ENCODE measurements around the gene RGS7. TPM values are rescaled to one million over a fixed set of nuclear protein-coding genes. Genes with fewer than 3 reads are reported as not detected.
A peak's percentile ranks its signal among the peaks of the same experiment; 100 is the strongest.

Gene RGS7
- total RNA-seq, 1 donor from 2014 or later = 0.18 TPM

DNA sequence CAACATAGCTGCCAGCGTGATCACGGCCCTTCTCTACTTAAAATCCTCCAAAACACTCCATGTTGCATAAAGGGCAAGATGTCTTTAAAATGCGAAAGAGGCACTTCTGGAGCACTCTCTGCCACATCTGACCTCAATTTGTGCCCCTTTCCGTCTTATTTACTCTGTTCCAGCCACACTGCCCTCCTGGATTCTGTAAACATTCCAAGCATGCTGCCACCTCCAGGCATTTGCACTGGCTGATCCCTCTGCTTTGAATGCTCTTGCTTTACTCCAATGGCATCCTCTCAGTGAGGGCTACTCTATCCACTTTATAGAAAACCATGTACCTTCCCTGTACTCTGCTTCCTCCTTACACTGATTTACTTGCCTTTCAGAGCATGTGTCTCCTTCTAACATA is 5.3 kb upstream of the RGS7 start:
- no peak overlapping the region for H3K4me3 ChIP-seq (ENCODE audit: insufficient read depth, low read depth, low read length)
- TF ChIP-seq EZH2 (IDR thresholded peaks at IDR 0.05; ENCODE audit: insufficient read depth, low read length) = no peak
- TF ChIP-seq, protein P1, sequence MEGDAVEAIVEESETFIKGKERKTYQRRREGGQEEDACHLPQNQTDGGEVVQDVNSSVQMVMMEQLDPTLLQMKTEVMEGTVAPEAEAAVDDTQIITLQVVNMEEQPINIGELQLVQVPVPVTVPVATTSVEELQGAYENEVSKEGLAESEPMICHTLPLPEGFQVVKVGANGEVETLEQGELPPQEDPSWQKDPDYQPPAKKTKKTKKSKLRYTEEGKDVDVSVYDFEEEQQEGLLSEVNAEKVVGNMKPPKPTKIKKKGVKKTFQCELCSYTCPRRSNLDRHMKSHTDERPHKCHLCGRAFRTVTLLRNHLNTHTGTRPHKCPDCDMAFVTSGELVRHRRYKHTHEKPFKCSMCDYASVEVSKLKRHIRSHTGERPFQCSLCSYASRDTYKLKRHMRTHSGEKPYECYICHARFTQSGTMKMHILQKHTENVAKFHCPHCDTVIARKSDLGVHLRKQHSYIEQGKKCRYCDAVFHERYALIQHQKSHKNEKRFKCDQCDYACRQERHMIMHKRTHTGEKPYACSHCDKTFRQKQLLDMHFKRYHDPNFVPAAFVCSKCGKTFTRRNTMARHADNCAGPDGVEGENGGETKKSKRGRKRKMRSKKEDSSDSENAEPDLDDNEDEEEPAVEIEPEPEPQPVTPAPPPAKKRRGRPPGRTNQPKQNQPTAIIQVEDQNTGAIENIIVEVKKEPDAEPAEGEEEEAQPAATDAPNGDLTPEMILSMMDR (IDR thresholded peaks at IDR 0.05; ENCODE audit: insufficient read depth, low read depth, low read length) = no peak
- no peaks in the 10 kb centered on the region for H3K4me1 ChIP-seq (ENCODE audit: insufficient read depth, low read length)
- Mint-ChIP-seq H3K9me3 (ENCODE audit: unreplicated experiment) (peaks cover 3% of the 10 kb centered on the region), H3K36me3 (ENCODE audit: low read depth, unreplicated experiment) (no peaks in the 10 kb centered on the region), H3K27ac (ENCODE audit: unreplicated experiment) (no peak overlapping the region), H3K27me3 (ENCODE audit: low read depth, unreplicated experiment) (peaks cover 23% of the 10 kb centered on the region), H3K4me1 (ENCODE audit: low read depth, unreplicated experiment) (no peaks in the 10 kb centered on the region), H3K4me3 (ENCODE audit: unreplicated experiment) (no peak overlapping the region)
- no peaks in the 10 kb centered on the region for H3K79me2 ChIP-seq (ENCODE audit: insufficient read depth, low read length)
- H2AFZ ChIP-seq (ENCODE audit: low read depth, low read length) = no peak overlapping the region
- H3K27me3 ChIP-seq (ENCODE audit: insufficient read depth, low read length) = peaks cover 11% of the 10 kb centered on the region
- H3K27ac ChIP-seq (ENCODE audit: low read depth, low read length) = no peak overlapping the region
- H4K20me1 ChIP-seq (ENCODE audit: insufficient read depth, low read length) = no peaks in the 10 kb centered on the region
- no peak for FAIRE-seq
- H3K36me3 ChIP-seq (ENCODE audit: insufficient read depth, low read length) = no peaks in the 10 kb centered on the region
- no peak for DNase-seq (ENCODE audit: low read depth)
- no peak overlapping the region for H3K4me2 ChIP-seq (ENCODE audit: low read length)
- H3K9ac ChIP-seq (ENCODE audit: low read length) = no peak overlapping the region
- no peaks in the 10 kb centered on the region for H3K9me3 ChIP-seq (ENCODE audit: insufficient read depth, low read depth, low read length)

DNA sequence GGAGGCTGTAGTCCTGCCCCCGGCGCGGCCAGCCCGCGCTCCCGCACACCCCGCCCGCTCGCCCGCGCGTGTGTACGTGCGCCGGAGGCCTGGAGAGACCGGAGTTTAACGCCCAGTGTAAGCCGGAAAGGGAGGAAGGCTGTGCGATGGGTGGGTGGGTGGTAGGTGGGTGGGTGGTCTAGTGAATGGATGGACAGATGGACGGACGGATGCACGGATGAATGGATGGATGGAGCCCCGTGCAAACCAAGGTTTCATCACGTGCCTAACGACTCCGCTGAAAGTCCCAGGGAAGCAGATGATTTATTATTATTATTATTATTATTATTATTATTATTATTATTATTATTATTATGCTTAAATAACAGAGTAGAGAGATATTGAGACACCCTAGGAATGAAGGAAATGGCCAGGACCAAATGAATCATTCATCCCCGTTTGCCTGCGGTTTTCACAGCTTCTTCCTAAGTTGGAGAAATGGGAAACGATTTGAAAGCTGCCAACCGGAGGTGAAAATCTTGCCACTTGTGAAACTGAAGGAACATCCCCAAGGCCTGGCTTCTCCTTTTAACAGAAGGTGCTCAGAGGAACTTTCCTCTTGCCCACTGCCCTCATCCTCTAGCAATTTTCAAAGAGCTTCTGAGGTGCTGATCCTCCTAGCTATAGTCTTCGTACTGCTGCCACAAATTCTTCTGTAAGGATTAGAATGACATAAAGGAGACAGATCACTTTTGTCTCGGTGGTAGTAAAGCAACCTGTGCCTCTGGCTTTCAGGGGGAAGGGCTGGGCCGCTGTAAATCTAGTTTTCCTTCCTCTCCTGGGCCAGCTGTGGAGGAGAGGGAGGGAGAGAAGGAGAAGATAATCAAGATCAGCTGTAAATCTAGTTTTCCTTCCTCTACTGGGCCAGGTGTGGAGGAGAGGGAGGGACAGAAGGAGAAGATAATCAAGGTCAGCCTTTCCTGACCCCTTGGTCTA is 648 bp upstream of the RGS7 start:
- Histone ChIP-seq H3K4me1 (ENCODE audit: insufficient read depth, low read length) (peaks cover 4% of the 10 kb centered on the region), H3K79me2 (ENCODE audit: insufficient read depth, low read length) (no peaks in the 10 kb centered on the region), H2AFZ (ENCODE audit: low read depth, low read length) (peak overlapping the region; percentile 84), H3K9ac (ENCODE audit: low read length) (peak overlapping the region; percentile 41), H3K27me3 (ENCODE audit: insufficient read depth, low read length) (peaks cover 11% of the 10 kb centered on the region), H3K9me3 (ENCODE audit: insufficient read depth, low read depth, low read length) (no peaks in the 10 kb centered on the region), H3K27ac (ENCODE audit: low read depth, low read length) (no peak overlapping the region), H3K36me3 (ENCODE audit: insufficient read depth, low read length) (no peaks in the 10 kb centered on the region), H4K20me1 (ENCODE audit: insufficient read depth, low read length) (no peaks in the 10 kb centered on the region), H3K4me2 (ENCODE audit: low read length) (peak overlapping the region; percentile 93), H3K4me3 (ENCODE audit: insufficient read depth, low read depth, low read length) (peak overlapping the region; percentile 59)
- Mint-ChIP-seq H3K27me3 (ENCODE audit: low read depth, unreplicated experiment) (peaks cover 40% of the 10 kb centered on the region), H3K4me1 (ENCODE audit: low read depth, unreplicated experiment) (peaks cover 1% of the 10 kb centered on the region), H3K36me3 (ENCODE audit: low read depth, unreplicated experiment) (no peaks in the 10 kb centered on the region), H3K9me3 (ENCODE audit: unreplicated experiment) (no peaks in the 10 kb centered on the region), H3K4me3 (ENCODE audit: unreplicated experiment) (peak overlapping the region; percentile 86), H3K27ac (ENCODE audit: unreplicated experiment) (no peak overlapping the region)
- no peak for FAIRE-seq
- TF ChIP-seq EZH2 (IDR thresholded peaks at IDR 0.05; ENCODE audit: insufficient read depth, low read length) = no peak
- TF ChIP-seq, protein P1 (IDR thresholded peaks at IDR 0.05; ENCODE audit: insufficient read depth, low read depth, low read length) = no peak
- no peak for DNase-seq (ENCODE audit: low read depth)

DNA sequence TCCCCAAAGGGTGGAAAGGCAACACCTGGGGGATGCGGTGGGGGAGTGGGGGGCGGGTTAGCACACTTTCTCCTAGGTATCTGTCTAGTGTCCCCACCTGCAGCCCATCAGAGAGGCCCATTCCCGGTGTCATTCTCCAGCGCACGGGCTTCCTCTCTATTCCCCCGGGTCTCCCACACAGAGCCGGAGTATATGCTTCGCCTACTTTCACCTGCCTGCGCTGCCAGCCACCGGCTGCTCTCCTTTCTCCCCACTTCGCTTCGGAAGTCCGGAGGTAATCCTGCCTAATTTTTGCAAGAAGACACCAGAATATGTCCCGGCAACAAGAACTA is 852 bp downstream of the RGS7 start:
- H3K27me3 Mint-ChIP-seq (ENCODE audit: low read depth, unreplicated experiment) = peaks cover 44% of the 10 kb centered on the region

More for the DNA sequence above, 852 bp downstream of the RGS7 start:
- Histone ChIP-seq H3K79me2 (ENCODE audit: insufficient read depth, low read length) (no peaks in the 10 kb centered on the region), H3K9ac (ENCODE audit: low read length) (peak overlapping the region; percentile 12), H3K27ac (ENCODE audit: low read depth, low read length) (no peak overlapping the region), H3K36me3 (ENCODE audit: insufficient read depth, low read length) (no peaks in the 10 kb centered on the region), H3K27me3 (ENCODE audit: insufficient read depth, low read length) (peaks cover 11% of the 10 kb centered on the region), H2AFZ (ENCODE audit: low read depth, low read length) (peak overlapping the region; percentile 70), H3K9me3 (ENCODE audit: insufficient read depth, low read depth, low read length) (no peaks in the 10 kb centered on the region), H3K4me3 (ENCODE audit: insufficient read depth, low read depth, low read length) (peak overlapping the region; percentile 59), H3K4me1 (ENCODE audit: insufficient read depth, low read length) (peaks cover 4% of the 10 kb centered on the region), H3K4me2 (ENCODE audit: low read length) (peak overlapping the region; percentile 93), H4K20me1 (ENCODE audit: insufficient read depth, low read length) (no peaks in the 10 kb centered on the region)
- FAIRE-seq = no peak
- Mint-ChIP-seq H3K4me3 (ENCODE audit: unreplicated experiment) (peak overlapping the region; percentile 83), H3K36me3 (ENCODE audit: low read depth, unreplicated experiment) (no peaks in the 10 kb centered on the region), H3K27ac (ENCODE audit: unreplicated experiment) (no peak overlapping the region), H3K9me3 (ENCODE audit: unreplicated experiment) (no peaks in the 10 kb centered on the region), H3K4me1 (ENCODE audit: low read depth, unreplicated experiment) (peaks cover 1% of the 10 kb centered on the region)
- TF ChIP-seq EZH2 (IDR thresholded peaks at IDR 0.05; ENCODE audit: insufficient read depth, low read length) = no peak
- TF ChIP-seq, protein P1 (IDR thresholded peaks at IDR 0.05; ENCODE audit: insufficient read depth, low read depth, low read length) = no peak
- DNase-seq (ENCODE audit: low read depth) = no peak

Measured in astrocyte (in vitro differentiated cells and primary cell).